ENCODE results near the gene SLC35F2.

DNA sequence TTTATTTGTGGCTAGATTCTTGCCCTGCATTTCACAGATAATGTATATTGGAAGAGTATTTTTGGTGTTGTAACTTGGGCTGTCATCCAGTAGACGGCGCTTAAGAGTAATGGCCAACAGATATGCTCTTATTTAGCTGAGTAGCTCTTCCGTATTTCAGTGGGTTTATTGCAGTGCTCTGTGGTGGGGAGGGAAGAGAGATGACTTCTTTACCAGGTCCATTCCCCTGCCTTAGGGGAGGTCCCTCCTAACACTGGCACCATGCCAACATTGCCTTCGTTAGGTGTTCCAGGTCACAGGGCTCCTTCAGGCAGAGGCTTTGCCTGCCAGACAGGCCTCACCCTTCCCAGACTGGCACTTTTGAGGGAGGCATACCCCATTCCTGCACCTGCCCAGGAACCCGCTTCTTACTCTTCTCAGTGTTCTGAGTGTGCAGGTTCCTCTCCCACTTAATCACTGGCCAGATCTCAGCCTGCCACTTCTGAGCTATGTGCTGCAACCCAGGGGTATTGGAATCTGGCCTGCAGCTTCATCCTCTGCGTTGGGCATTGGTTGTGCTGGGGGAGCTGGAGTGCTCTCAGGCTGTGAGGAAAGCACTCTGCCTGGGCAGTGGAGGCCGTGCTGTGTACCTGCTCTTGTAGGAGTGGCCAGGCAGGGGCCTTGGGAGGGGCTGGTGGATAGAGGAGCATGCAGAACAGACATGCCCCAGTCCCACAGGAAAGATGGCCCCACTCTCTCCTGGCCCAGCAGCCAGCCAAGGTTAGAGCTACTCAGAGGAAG is 117.4 kb downstream of the SLC35F2 start:
- TF ChIP-seq CTCF (conservative IDR thresholded peaks at IDR 0.05; ENCODE audit: low read length) (peak; percentile 39), EZH2phosphoT487 (IDR thresholded peaks at IDR 0.05; ENCODE audit: borderline replicate concordance) (no peak)

Data from Loucy (cell line).